Testis (tissue), 3 donors: ENCODE data around the gene EDAR. TPM values are rescaled to one million over a fixed set of nuclear protein-coding genes. Genes with fewer than 3 reads are reported as not detected.

Experiments
- DNase-seq: peaks from one replicate; pipeline ENCODE4 v3.0.0-alpha.2; 2019
- H3K27ac ChIP-seq, 2 donors: fragments of 200-600 bp; sonication (generic); one replicate each; pipeline ENCODE4 v1.5.1; 2019
- H3K27me3 ChIP-seq: fragments of 200-600 bp; sonication (generic); one replicate; pipeline ENCODE4 v1.5.1; 2019
- H3K36me3 ChIP-seq: fragments of 200-600 bp; sonication (generic); one replicate; pipeline ENCODE4 v1.5.1; 2017; ENCODE audit warnings: low read depth; ENCODE audit errors: missing control alignments
- H3K4me1 ChIP-seq: fragments of 200-600 bp; sonication (generic); one replicate; pipeline ENCODE4 v1.5.1; 2019
- H3K4me3 ChIP-seq, 2 donors: fragments of 200-600 bp; sonication (generic); one replicate each; pipeline ENCODE4 v1.5.1; 2017 to 2019
- H3K9me3 ChIP-seq: fragments of 200-600 bp; sonication (generic); one replicate; pipeline ENCODE4 v1.5.1; 2017
- POLR2A ChIP-seq: fragments of 450-650 bp; IDR thresholded peaks from one replicate; pipeline ENCODE4 v1.6.1; 2017; ENCODE audit warnings: antibody characterized with exemption, mild to moderate bottlenecking, moderate library complexity
- WGBS, 2 donors: methylation state at CpG; one replicate each; pipeline ENCODE4 v1.1.5; 2018; 5-methylcytosine and 5-hydroxymethylcytosine counted together
- intact Hi-C: fragments of 100-400 bp; cut with DNase I; formaldehyde crosslinking; loops from one replicate; pipeline ENCODE4 v1.15.1; 2023; ENCODE audit warnings: low total_unique reads
- polyA plus RNA-seq: library from polyadenylated mRNA; stranded (reverse); fragments of 350-450 nt; fragmentation: Illumina TruSeq; extraction: RNeasy Lipid Tissue Mini Kit (QIAGEN cat#74804); gene quantifications from one replicate; pipeline ENCODE4 v1.2.3, GENCODE V29; 2014; ENCODE audit warnings: low read depth, low replicate concordance; ENCODE audit not compliant: insufficient read depth
- total RNA-seq, 2 donors: library from RNA; depleted of rRNA; stranded (reverse); fragments of >200 nt; gene quantifications; one replicate each; pipeline ENCODE4 v1.2.3, GENCODE V29; 2016
- TF ChIP-seq, protein P1 (sequence below), 3 experiments: fragments of 450-650 bp in 2 of 3; fragments of 200-600 bp in 1 of 3; sonication (generic) in 1 of 3; IDR thresholded peaks; one replicate each; pipeline ENCODE4 v1.5.1; 2016 to 2019; ENCODE audit warnings: antibody characterized with exemption in 3 of 3, mild to moderate bottlenecking in 2 of 3, moderate library complexity in 1 of 3

The EDAR gene
- total and polyA plus RNA-seq, 3 donors from 2014 or later, result 0.30 to 0.74 (median 0.39) TPM

DNA sequence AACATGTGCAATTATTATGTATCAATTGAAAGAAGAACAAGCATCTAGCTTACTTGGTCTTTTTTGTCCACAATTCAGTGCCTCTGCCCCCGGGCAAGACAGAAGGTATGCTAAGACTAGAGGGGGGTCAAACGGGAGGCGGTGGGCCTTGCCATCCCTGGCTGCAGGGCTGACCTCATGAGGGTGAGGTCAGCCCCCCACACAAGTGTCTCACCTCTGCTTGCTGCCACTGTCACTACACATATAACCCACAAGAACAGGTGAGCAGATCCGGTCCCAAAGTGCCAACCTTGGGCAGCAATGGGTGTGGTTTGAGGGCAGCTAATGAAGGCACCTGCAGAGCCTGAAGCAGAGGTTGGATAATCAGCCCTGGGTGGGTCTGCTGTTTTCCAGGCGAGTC lies 71.5 kb downstream of the EDAR start:
- H3K4me1 ChIP-seq, result peaks cover 7% of the 10 kb centered on the region
- intact Hi-C loops, result no loop called here
- no peaks in the 10 kb centered on the region for H3K27me3 ChIP-seq
- TF ChIP-seq POLR2A, result no peak
- TF ChIP-seq, protein P1, sequence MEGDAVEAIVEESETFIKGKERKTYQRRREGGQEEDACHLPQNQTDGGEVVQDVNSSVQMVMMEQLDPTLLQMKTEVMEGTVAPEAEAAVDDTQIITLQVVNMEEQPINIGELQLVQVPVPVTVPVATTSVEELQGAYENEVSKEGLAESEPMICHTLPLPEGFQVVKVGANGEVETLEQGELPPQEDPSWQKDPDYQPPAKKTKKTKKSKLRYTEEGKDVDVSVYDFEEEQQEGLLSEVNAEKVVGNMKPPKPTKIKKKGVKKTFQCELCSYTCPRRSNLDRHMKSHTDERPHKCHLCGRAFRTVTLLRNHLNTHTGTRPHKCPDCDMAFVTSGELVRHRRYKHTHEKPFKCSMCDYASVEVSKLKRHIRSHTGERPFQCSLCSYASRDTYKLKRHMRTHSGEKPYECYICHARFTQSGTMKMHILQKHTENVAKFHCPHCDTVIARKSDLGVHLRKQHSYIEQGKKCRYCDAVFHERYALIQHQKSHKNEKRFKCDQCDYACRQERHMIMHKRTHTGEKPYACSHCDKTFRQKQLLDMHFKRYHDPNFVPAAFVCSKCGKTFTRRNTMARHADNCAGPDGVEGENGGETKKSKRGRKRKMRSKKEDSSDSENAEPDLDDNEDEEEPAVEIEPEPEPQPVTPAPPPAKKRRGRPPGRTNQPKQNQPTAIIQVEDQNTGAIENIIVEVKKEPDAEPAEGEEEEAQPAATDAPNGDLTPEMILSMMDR (IDR thresholded peaks at IDR 0.05), result no peak
- H3K27ac ChIP-seq, result no peak overlapping the region
- no peaks in the 10 kb centered on the region for H3K9me3 ChIP-seq
- H3K4me3 ChIP-seq, result no peak overlapping the region
- 84 to 90% methylated on average over 5 of the region's 5 CpGs for WGBS, 2 donors
- no peaks in the 10 kb centered on the region for H3K36me3 ChIP-seq
- DNase-seq, result no peak

DNA sequence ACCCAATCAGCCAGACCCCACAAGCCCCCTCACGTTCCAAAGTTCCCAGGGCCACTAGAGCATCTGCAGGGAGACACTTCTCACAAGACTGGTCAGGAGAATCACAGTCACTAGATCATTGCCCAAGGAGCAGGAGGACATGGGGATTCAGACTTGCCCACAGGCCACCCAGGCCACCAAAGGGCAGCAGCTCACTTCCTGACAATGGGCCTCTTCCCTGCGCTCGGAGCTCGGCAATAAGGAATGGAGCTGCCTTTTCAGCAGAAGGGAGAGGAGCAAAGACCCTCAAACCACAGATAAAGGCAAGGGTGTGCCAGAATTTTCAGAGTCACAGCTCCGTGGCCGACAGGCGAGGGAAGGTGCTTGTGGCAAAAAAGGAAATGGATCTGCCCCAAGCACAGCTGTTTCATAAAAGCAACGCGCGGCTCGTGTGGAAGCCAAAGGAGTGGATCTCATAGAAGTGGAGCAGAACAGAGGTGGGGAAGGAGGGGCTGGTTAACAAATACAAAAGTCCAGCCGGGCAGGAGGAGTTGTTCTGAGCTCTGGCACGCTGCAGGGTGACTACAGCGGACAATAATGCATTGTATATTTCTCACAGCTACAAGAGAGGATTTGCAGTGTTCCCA lies 72.1 kb downstream of the EDAR start:
- H3K27me3 ChIP-seq, result no peaks in the 10 kb centered on the region
- no peak overlapping the region for H3K27ac ChIP-seq

GRCh38 chr2:108916122-108916795 lies 72.8 kb downstream of the EDAR start:
- H3K4me1 ChIP-seq, result peaks cover 7% of the 10 kb centered on the region
- no peaks in the 10 kb centered on the region for H3K9me3 ChIP-seq
- no peaks in the 10 kb centered on the region for H3K36me3 ChIP-seq
- no peak overlapping the region for H3K27ac ChIP-seq
- intact Hi-C loops, result no loop called here
- no peak for DNase-seq
- H3K4me3 ChIP-seq, result no peak overlapping the region
- no peaks in the 10 kb centered on the region for H3K27me3 ChIP-seq
- WGBS, 2 donors, result 73 to 86% methylated on average over 13 to 15 of the region's 15 CpGs
- TF ChIP-seq, protein P1 (IDR thresholded peaks at IDR 0.05), result no peak
- no peak for TF ChIP-seq POLR2A

More for the DNA sequence above, 72.1 kb downstream of the EDAR start:
- WGBS, 2 donors, result 39 to 51% methylated on average over 13 to 14 of the region's 14 CpGs
- intact Hi-C loops, result no loop called here
- Histone ChIP-seq H3K4me3 (no peak overlapping the region), H3K4me1 (peaks cover 7% of the 10 kb centered on the region), H3K36me3 (no peaks in the 10 kb centered on the region), H3K9me3 (no peaks in the 10 kb centered on the region)
- peak; percentile 24 for DNase-seq
- no peak for TF ChIP-seq POLR2A
- TF ChIP-seq, protein P1 (IDR thresholded peaks at IDR 0.05), result no peak

GRCh38 chr2:108912629-108912902 lies 76.5 kb downstream of the EDAR start:
- no peak for DNase-seq
- Histone ChIP-seq H3K27me3 (no peaks in the 10 kb centered on the region), H3K36me3 (no peaks in the 10 kb centered on the region), H3K9me3 (no peaks in the 10 kb centered on the region), H3K4me1 (peaks cover 6% of the 10 kb centered on the region), H3K27ac (no peak overlapping the region), H3K4me3 (no peak overlapping the region)
- intact Hi-C loops, result no loop called here
- TF ChIP-seq, protein P1 (IDR thresholded peaks at IDR 0.05), result no peak
- no peak for TF ChIP-seq POLR2A
- 93 to 96% methylated on average over 5 of the region's 5 CpGs for WGBS, 2 donors
